Neuron (in vitro differentiated cells): ENCODE results near the gene MPP7.

Experiments used
- H2AFZ ChIP-seq: one replicate; pipeline ENCODE4 v1.6.1; 2013; ENCODE audit warnings: low read depth, mild to moderate bottlenecking, inconsistent platforms, low read length, moderate library complexity
- H3K27me3 ChIP-seq: one replicate; pipeline ENCODE4 v1.6.1; 2013; ENCODE audit warnings: low read length; ENCODE audit not compliant: insufficient read depth
- H3K36me3 ChIP-seq: one replicate; pipeline ENCODE4 v1.6.1; 2013; ENCODE audit warnings: low read length; ENCODE audit not compliant: insufficient read depth
- H3K4me1 ChIP-seq: one replicate; pipeline ENCODE4 v1.6.1; 2013; ENCODE audit warnings: low read length; ENCODE audit not compliant: insufficient read depth
- H3K4me3 ChIP-seq: 2 replicates; pipeline ENCODE4 v1.5.1; 2013; ENCODE audit warnings: mild to moderate bottlenecking, low read length, moderate library complexity
- H3K9me3 ChIP-seq: one replicate; pipeline ENCODE4 v1.6.1; 2013; ENCODE audit warnings: low read length

MPP7 gene

GRCh38 chr10:28298951-28299350 lies 3.9 kb downstream of the MPP7 start:
- H3K36me3 ChIP-seq = no peaks in the 10 kb centered on the region
- H3K4me3 ChIP-seq = no peak overlapping the region
- H3K9me3 ChIP-seq = no peaks in the 10 kb centered on the region
- H3K4me1 ChIP-seq = peaks cover 10% of the 10 kb centered on the region
- H2AFZ ChIP-seq = no peak overlapping the region
- H3K27me3 ChIP-seq = no peaks in the 10 kb centered on the region

GRCh38 chr10:28296023-28296422 lies 6.8 kb downstream of the MPP7 start:
- no peaks in the 10 kb centered on the region for H3K36me3 ChIP-seq
- no peaks in the 10 kb centered on the region for H3K27me3 ChIP-seq
- H3K4me3 ChIP-seq = no peak overlapping the region
- no peaks in the 10 kb centered on the region for H3K4me1 ChIP-seq
- no peaks in the 10 kb centered on the region for H3K9me3 ChIP-seq
- H2AFZ ChIP-seq = no peak overlapping the region

GRCh38 chr10:28295336-28295735 lies 7.5 kb downstream of the MPP7 start:
- H3K4me3 ChIP-seq = no peak overlapping the region
- no peaks in the 10 kb centered on the region for H3K9me3 ChIP-seq
- no peak overlapping the region for H2AFZ ChIP-seq
- H3K36me3 ChIP-seq = no peaks in the 10 kb centered on the region
- no peaks in the 10 kb centered on the region for H3K27me3 ChIP-seq
- H3K4me1 ChIP-seq = no peaks in the 10 kb centered on the region

DNA sequence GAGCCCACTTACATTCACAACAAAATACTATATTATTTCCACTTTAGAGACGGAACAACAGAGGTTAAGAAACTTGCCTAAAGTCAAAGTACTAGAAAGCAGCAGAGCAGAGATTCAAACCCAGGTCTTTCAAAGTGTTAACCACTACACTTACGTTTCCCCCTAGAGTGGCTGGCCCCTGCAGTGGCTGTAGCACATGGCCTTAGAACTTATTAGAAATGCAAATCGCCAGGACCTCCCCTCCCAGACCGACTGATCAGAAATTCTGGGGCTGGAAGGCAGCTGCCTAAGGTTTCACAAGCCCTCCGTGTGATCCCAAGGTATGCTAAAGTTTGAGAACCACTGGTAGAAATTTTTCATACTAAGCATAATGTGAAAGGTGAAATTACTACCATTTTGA lies 8.1 kb downstream of the MPP7 start:
- Histone ChIP-seq H3K36me3 (no peaks in the 10 kb centered on the region), H3K27me3 (no peaks in the 10 kb centered on the region), H3K4me1 (no peaks in the 10 kb centered on the region), H3K9me3 (no peaks in the 10 kb centered on the region), H3K4me3 (no peak overlapping the region), H2AFZ (no peak overlapping the region)

DNA sequence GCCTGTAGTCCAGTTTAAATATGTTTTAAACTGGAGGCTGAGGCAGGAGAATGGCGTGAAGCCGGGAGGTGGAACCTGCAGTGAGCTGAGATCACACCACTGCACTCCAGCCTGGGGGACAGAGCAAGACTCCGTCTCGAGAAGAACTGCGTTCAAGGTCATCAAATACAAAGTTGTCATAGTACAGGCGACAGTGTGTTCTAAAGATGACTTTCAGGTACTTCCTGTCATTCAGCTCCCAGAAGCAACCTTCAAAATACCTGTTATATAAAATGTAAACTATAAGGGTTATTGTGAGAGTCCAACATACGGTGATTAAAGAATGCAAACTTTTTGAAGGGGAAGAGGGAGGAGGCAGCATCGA lies 8.7 kb downstream of the MPP7 start:
- no peaks in the 10 kb centered on the region for H3K27me3 ChIP-seq
- H3K4me3 ChIP-seq = no peak overlapping the region
- H2AFZ ChIP-seq = no peak overlapping the region
- no peaks in the 10 kb centered on the region for H3K36me3 ChIP-seq
- H3K4me1 ChIP-seq = no peaks in the 10 kb centered on the region
- H3K9me3 ChIP-seq = no peaks in the 10 kb centered on the region

- no peak overlapping the region for H3K4me3 ChIP-seq
- no peaks in the 10 kb centered on the region for H3K27me3 ChIP-seq
- H3K9me3 ChIP-seq = no peaks in the 10 kb centered on the region
- H3K4me1 ChIP-seq = no peaks in the 10 kb centered on the region
- no peak overlapping the region for H2AFZ ChIP-seq
- H3K36me3 ChIP-seq = no peaks in the 10 kb centered on the region
Measured at GRCh38 chr10:28293236-28294168, 9.4 kb downstream of the MPP7 start.

DNA sequence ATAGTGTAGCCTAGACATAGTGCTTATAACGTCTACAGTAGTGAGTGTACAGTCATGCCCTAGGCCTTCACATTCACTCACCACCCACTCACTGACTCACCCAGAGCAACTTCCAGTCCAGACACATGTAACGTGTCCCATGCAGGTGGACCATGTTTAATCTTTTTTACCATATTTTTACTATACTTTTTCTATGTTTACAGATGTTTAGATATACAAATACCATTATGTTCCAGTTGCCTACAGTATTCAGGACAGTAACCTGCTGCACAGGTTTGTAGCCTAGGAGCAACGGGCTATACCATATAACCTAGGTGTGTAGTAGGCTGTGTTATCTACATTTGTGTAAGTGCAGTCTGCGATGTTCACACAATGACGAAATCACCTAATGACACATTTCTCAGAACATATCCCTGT lies 11.0 kb downstream of the MPP7 start:
- H3K4me1 ChIP-seq = no peaks in the 10 kb centered on the region
- H3K36me3 ChIP-seq = no peaks in the 10 kb centered on the region
- no peaks in the 10 kb centered on the region for H3K9me3 ChIP-seq
- H3K4me3 ChIP-seq = no peak overlapping the region
- H2AFZ ChIP-seq = no peak overlapping the region
- H3K27me3 ChIP-seq = no peaks in the 10 kb centered on the region

DNA sequence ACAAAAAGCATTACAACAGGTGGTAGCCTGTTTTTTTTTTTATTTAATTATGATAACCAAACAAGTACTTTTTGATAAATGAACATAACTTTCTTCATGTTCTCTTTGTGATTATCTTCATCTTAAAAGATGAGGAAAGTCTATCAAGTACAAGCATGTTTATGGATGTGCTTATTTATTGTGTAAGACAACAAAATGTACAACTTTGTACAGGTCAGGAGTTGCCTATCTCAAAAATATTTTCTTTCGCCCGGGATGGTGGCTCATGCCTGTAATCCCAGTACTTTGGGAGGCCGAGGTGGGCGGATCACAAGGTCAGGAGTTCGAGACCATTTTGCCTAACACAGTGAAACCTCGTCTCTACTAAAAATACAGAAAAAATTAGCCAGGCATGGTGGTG lies 17.0 kb downstream of the MPP7 start:
- H3K9me3 ChIP-seq = no peaks in the 10 kb centered on the region
- H3K27me3 ChIP-seq = no peaks in the 10 kb centered on the region
- H2AFZ ChIP-seq = no peak overlapping the region
- no peak overlapping the region for H3K4me3 ChIP-seq
- no peaks in the 10 kb centered on the region for H3K36me3 ChIP-seq
- H3K4me1 ChIP-seq = peaks cover 4% of the 10 kb centered on the region

GRCh38 chr10:28284126-28284525 lies 18.7 kb downstream of the MPP7 start:
- Histone ChIP-seq H3K4me3 (no peak overlapping the region), H3K27me3 (no peaks in the 10 kb centered on the region), H3K4me1 (peaks cover 4% of the 10 kb centered on the region), H3K9me3 (no peaks in the 10 kb centered on the region), H2AFZ (no peak overlapping the region), H3K36me3 (no peaks in the 10 kb centered on the region)

GRCh38 chr10:28283251-28283650 lies 19.6 kb downstream of the MPP7 start:
- Histone ChIP-seq H3K4me1 (peaks cover 4% of the 10 kb centered on the region), H2AFZ (no peak overlapping the region), H3K36me3 (no peaks in the 10 kb centered on the region), H3K27me3 (no peaks in the 10 kb centered on the region), H3K9me3 (no peaks in the 10 kb centered on the region), H3K4me3 (no peak overlapping the region)

DNA sequence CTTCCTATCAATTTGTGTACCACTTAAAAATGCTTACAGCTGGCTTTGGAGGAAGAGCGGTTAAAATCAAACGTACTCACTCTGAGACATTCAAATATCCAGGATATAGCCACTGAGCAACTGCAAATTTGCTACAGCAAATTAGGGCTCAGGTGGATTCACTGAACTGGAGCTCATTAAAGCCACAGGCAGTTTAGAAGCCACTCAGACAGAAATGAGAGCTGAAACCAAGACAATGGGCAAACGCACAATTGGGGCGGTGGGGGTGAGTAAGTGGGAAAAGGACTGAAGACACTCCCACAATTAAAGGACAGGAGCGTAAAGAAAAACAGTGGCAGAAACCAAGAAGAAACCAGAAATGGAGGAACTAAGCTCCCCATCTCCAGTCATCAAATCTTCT lies 20.5 kb downstream of the MPP7 start:
- H3K9me3 ChIP-seq = no peaks in the 10 kb centered on the region
- peaks cover 4% of the 10 kb centered on the region for H3K4me1 ChIP-seq
- no peaks in the 10 kb centered on the region for H3K27me3 ChIP-seq
- no peak overlapping the region for H3K4me3 ChIP-seq
- no peak overlapping the region for H2AFZ ChIP-seq
- no peaks in the 10 kb centered on the region for H3K36me3 ChIP-seq

DNA sequence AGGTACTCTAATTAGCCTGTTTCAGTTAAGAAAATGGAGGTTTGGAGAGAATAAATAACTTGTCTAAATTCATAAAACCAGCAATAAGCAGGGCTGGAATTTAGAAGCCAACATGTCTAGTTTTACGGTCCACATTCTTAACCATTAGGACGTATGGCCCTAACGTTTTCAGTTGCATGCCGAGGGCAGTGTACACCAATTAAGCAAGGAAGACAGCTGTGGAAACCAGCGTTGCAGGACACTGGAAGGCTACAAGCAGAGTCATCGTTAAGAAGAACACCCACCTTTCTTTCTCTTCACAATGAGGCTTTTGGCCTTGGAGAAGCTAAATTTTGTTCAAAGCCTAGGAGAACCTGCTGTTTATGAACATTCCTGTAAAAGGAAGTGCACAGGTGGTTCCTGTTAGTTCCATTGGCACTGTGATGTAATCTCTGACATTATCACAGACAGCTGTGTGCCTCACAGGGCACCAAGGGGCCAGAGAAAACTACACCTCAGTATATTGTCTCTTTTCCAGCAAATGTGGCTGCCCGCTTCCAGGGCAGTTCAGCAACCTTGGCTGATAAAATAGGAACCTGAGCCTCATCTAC lies 21.0 kb downstream of the MPP7 start:
- Histone ChIP-seq H3K4me3 (no peak overlapping the region), H3K36me3 (no peaks in the 10 kb centered on the region), H3K4me1 (peaks cover 4% of the 10 kb centered on the region), H2AFZ (no peak overlapping the region), H3K9me3 (no peaks in the 10 kb centered on the region), H3K27me3 (no peaks in the 10 kb centered on the region)

- no peak overlapping the region for H2AFZ ChIP-seq
- H3K27me3 ChIP-seq = no peaks in the 10 kb centered on the region
- H3K4me3 ChIP-seq = no peak overlapping the region
- peaks cover 4% of the 10 kb centered on the region for H3K4me1 ChIP-seq
- H3K9me3 ChIP-seq = no peaks in the 10 kb centered on the region
- no peaks in the 10 kb centered on the region for H3K36me3 ChIP-seq
Measured at GRCh38 chr10:28280652-28281051, 22.2 kb downstream of the MPP7 start.
